Measurements from ENCODE around the gene ST6GALNAC3.
"Not testable (repeated sequence)": the region's sequence is repeated elsewhere in the genome, so short reads cannot be mapped to it uniquely, and the experiment has no call there.

ST6GALNAC3 gene

GRCh38 chr1:76109901-76110560 is 35.5 kb downstream of the ST6GALNAC3 start:
- DNase-seq, result no peak

DNA sequence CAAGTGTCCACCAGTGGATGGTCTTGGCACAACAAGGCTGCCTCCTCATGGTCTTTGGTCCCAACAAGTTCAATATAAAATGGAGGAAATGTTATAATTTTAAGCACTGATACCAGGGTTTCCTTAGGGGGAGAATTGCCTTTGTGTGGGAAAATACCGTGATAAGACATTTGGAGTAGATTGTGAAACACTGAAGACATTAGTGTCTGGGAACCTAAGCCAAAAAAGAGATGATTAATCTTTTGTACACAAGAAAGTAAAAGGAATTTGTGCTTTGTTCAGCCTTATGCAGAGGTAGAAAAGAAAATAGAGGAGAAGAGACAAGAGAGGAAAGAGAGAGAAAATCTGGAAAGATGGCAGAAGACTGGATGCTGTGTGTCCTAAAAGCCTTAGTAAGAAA is 36.1 kb downstream of the ST6GALNAC3 start:
- no peak for DNase-seq

DNA sequence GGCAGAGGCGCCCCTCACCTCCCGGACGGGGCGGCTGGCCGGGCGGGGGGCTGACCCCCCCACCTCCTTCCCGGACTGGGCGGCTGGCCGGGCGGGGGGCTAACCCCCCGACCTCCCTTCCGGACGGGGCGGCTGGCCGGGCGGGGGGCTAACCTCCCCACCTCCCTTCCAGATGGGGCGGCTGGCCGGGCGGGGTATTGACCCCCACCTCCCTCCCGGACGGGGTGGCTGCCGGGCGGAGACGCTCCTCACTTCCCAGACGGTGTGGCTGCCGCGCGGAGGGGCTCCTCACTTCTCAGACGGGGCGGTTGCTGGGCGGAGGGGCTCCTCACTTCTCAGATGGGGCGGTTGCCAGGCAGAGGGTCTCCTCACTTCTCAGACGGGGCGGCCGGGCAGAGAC is 37.8 kb downstream of the ST6GALNAC3 start:
- DNase-seq, result not testable (repeated sequence)

DNA sequence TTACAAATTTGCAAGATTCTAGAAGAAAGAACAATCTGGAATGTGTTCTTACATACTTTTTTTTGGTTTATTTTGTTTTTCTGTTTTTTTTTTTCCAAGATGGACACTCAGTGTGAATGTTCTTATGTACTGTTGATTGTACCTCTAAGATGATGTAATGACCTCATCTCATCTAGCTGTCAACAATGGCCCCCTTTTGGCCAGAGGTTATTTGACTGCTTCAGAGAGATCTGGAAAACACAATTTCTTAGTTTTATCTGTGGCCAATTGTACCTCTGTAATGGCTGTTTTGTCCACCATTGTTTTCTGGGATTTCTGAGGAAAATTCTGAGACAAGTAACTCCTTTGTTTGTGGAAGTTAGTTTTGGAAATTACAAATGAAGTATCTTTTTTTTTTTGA is 38.9 kb downstream of the ST6GALNAC3 start:
- DNase-seq, result no peak

DNA sequence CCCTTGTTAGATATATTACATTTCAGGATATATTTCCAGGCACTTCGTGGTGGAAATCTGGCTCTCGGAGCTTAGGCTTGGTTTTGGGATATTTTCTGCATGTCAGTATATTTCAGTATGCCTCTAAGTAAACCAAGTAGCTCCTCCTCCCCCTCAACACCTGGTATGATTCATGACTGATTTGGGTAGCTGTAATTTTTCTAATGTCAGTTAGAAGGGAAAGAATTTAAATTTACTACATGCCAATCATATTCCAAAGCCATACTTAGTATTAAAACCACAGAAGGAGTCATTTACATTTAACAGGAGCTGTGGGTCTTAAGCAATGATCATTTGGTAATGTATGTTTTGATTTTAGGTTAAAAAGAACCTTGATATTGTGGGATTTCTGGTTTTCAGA is 40.6 kb downstream of the ST6GALNAC3 start:
- DNase-seq, result no peak

GRCh38 chr1:76121850-76122249 is 47.3 kb downstream of the ST6GALNAC3 start:
- DNase-seq, result no peak

GRCh38 chr1:76122271-76122670 is 47.7 kb downstream of the ST6GALNAC3 start:
- DNase-seq, result no peak

DNA sequence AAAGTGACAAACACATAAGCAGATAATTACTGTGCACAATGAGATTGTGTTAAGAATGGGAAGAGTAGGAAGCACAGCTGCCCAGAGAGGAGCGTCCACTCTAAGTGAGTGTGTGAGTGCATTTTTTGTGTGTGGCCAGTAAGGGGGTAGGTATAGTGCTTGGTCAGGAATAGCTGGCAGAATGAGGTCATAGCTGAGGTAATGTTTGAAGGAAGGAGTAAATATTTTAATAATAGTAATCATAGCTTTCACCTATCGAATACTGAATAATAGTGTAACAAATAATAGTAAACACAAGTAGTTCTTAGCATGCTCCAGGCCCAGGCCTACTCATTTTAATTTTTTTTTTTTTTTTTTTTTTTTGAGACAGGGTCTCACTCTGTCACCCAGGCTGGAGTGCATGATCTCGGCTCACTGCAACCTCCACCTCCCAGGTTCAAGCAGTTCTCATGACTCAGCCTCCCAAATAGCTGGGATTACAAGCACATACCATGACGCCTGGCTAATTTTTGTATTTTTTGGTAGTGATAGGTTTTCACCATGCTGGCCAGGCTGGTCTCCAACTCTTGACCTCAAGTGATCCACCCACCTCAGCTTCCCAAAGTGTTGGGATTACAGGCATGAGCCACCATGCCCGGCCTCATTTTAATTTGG is 49.0 kb downstream of the ST6GALNAC3 start:
- DNase-seq, result not testable (repeated sequence)

DNA sequence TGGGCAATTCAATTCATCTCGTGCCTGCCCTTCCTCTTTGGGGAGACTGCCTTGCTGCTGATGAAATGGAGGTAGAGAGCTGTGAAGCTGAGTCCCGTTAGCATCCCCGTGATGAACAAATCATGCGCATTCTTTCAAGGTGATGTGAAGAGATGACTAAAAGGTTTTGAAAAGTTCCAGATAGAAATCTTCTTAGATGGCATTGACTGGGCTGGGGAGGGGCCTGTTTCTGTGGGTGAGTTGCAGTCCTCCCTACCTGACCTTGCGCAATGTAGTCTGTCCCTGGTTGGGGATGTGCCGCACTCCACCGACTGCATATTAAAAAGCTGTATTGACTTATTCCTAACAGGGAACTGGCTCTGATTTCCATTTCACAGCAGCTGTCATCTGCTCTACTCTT is 49.6 kb downstream of the ST6GALNAC3 start:
- no peak for DNase-seq

DNA sequence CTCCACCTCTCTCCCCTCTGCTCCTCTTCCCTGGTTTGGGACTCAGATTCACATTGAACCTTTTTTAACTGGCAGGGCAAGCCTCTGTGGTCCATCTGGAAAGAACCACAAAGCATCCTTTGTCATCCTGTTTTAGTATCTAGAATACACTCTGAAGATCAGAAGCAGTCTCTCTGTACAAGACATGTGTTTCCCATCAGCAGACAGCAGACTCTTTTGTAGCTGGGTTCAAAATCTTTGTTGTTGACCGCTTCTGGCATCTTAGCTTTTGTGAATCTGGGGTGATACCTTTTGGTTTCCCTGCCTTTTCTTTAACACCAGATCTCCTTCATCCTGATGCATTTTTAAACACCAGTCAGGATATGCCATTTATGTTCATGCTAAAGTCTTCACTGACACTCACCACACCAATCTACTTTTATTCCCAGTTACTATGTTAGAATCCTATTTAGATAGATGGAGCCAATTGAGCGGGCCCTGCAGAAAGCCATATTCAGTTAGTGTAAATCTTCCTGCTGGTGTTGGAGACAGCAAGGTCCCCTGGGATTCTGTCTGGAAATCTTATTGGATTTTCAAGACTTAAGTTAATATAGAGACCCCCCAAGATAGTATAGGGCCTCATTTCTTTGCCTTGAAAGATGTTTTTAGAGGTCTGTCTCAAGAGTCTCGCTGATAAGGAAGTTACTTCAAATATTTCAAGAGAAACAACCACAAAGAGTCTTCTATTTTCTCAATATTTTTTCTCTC is 51.1 kb downstream of the ST6GALNAC3 start:
- DNase-seq, result no peak

- DNase-seq, result no peak
Measured at GRCh38 chr1:76128096-76128495, 53.5 kb downstream of the ST6GALNAC3 start.

DNA sequence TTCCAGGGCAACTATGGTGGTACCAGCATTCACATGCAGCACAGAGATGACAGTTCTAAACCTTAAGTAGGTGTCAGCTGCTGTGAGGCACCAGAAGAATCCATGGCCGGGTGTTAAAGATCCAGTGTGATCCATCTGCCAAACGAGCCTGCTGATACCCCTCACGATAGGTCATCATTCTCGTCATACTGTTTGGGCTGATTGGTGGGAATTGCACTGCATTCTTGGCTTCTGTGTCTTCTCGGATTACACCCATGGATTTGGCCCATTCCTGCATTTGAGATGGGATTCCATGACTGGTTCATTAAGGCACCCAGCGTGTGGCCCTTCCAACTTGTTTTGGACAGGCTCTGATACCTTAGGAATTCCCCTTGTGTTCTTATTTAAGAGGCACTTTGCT is 55.2 kb downstream of the ST6GALNAC3 start:
- DNase-seq, result no peak

DNA sequence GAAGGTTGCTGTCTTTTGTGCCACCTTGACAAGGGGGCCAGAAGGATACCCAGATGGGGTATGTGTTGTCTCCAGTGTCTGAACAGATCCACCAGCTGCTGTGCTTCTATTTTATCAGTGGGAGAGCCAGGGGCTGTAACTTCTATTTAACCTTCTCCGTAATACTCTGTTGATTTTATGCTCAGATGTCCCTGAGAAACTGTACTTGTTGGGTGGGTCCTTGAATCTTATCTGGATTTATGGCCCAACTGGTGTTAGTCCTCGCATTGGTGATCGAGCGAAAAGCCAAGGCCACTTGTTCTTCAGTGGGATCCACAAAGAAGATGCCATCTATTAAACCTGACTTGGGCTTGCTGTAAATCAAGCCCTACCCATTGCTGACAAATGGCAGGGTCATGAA is 56.4 kb downstream of the ST6GALNAC3 start:
- no peak for DNase-seq

DNA sequence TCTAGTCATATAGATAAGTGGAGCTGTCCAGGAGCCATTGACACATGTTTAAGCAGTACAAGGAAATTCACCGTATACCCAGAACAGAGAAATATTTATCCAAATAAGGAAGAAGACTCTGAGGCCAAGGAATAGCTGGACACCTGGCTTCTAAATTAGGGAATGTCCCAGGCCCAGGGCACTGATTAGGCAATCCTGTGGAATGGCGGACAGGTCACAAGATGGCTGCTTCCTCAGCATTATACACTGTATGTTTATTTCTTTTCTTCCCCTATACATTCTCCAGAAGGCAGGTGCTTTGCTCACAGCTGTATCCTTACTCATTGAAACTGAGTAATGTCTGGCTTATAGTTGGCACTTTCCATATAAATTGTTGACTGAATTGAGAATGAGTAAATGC is 59.4 kb downstream of the ST6GALNAC3 start:
- DNase-seq, result no peak

DNA sequence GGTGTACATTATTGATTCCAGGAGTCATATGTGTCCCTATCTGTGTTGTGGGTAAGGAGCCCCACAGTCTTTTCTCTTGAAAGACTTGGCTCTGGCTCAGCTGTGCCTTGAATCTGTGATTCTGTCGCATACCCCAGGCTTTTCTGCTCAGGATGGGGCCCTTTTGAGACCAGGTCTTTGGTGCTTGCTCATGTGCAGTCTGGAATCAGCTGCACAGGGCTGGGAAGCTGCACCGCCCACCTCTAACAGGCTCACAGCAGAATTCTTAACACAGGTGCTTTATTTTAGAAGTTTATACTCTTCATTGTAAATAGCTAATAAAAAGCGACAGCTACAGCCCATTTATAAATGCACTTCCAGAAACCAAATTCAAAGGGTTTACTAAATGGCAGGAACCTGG is 61.3 kb downstream of the ST6GALNAC3 start:
- no peak for DNase-seq

DNA sequence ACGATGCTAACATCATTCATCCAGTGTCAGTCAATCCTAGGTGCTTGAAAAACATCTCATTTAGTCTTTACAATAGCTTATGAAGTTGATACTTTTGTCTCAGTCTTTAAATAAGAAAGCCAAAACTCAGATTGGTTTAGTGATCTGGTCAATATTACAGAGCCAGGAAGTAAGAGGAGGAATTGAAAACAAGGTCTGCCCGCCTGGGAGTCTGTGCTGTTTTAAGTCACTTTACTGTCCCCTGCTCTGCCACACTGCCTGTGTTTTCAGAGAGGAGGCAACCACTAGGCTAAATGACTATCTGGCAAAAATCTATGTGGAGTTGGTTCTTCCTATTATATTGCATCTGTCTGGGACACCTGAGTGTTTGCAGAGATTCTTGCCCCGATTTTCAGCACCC is 62.3 kb downstream of the ST6GALNAC3 start:
- no peak for DNase-seq

DNA sequence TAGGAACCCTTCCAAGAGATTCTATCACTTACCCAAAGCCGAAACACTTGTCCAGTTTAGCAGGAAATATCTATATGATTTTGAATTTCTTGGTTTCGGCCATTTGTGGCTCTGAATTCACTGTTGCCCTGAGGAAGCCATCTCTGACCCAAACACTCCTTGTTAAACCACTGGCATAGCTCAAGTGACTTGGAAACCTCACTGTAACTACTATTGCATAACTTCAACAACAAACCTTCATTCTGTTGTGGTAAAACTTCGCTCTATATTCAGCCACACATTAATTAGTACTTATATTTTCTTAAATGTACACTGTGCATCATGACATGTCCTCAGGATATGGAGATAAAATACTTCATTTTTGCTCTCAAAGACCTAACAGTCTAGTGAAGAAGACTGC is 63.2 kb downstream of the ST6GALNAC3 start:
- no peak for DNase-seq

GRCh38 chr1:76138217-76138616 is 63.7 kb downstream of the ST6GALNAC3 start:
- DNase-seq, result no peak

GRCh38 chr1:76140227-76140626 is 65.7 kb downstream of the ST6GALNAC3 start:
- no peak for DNase-seq

- no peak for DNase-seq
Measured at GRCh38 chr1:76141929-76142328, 67.4 kb downstream of the ST6GALNAC3 start.

DNA sequence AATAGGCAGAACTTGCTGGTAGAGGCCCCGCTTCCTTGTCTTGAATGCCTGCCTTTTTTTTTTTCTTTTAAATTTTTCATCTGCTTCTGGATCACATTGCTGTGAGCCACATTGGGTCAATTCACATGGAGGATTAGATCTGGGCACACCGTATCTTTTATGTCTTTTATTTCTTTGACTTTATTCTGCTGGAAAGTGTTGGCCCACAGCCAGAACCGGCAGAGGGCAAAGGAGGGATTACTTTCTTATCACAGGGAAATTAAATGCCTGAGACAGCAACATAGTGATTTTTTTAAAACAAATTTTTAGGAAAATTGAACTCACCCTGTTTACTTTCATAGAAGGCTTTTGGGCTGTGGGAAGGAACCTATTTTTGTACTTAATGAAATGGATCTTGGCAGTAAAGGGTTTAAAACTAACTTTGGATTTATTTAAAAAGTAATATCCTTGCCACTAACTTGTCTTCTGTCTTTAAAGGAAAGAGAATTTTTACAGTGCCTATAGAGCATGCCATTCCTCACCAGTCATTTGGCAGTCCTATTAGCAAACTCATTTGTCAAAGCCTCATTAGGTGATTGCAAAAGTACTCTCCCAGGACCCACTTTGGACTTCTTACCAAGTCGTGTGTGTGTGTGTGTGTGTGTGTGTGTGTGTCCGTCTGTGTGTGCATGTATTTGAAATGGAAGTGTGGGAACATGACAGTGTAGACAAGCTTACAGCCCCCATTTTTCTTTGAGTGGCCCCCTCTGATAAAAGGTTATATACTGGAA is 68.4 kb downstream of the ST6GALNAC3 start:
- DNase-seq, result no peak

DNA sequence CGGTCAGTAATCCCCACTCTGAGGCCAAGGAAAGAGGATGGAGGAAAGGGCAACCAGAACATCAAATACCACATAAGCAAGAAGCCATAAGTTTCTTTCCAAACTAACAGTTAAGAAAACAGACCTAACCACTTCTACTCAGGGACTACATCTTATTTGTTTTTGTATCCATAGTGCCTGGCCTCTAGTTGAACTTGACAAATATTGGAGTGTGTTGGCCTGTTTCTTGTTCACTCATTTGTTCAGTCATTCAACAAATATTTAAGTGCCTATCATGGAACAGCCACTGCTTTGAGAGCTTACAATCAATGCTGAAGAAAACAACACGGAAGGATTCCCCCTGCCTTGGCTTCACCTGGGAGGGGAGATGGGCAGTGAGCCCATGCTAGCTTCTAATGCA is 69.7 kb downstream of the ST6GALNAC3 start:
- no peak for DNase-seq

- DNase-seq, result no peak
Measured at GRCh38 chr1:76145332-76145731, 70.8 kb downstream of the ST6GALNAC3 start.

All from NCI-H2081 (cell line).